Bronchial epithelial cell (primary cell): ENCODE data around the gene POU3F4. TPM values are rescaled to one million over a fixed set of nuclear protein-coding genes. Genes with fewer than 3 reads are reported as not detected.

Source experiments
- DNase-seq: peaks from one replicate; pipeline ENCODE4 v3.0.0-alpha.2; 2010; ENCODE audit warnings: low read depth
- FAIRE-seq: peaks from 2 replicates; lab custom pipeline; 2011; peaks lifted over from hg19 to GRCh38; lab: Jason Lieb, UNC
- H3K27me3 ChIP-seq: 2 replicates; pipeline ENCODE4 v1.5.1; 2011; ENCODE audit warnings: low read length; ENCODE audit not compliant: control insufficient read depth, insufficient read depth
- H3K36me3 ChIP-seq: 2 replicates; pipeline ENCODE4 v1.5.1; 2011; ENCODE audit warnings: low read length; ENCODE audit not compliant: control insufficient read depth, insufficient read depth
- H3K4me3 ChIP-seq: 2 replicates; pipeline ENCODE4 v1.5.1; 2011; ENCODE audit warnings: mild to moderate bottlenecking, low read depth, low read length, control low read depth
- total RNA-seq: library from RNA; depleted of rRNA; stranded (reverse); fragments of >200 nt; gene quantifications from 2 replicates; pipeline ENCODE4 v1.2.1, GENCODE V29; 2014
- TF ChIP-seq, protein P1 (sequence below): IDR thresholded peaks from 2 replicates; pipeline ENCODE4 v1.5.1; 2011; ENCODE audit warnings: mild to moderate bottlenecking, moderate library complexity, low read length, control low read depth, inconsistent platforms; ENCODE audit not compliant: insufficient read depth, severe bottlenecking

Gene POU3F4
- total RNA-seq, 1 donor from 2014 or later: not detected

DNA sequence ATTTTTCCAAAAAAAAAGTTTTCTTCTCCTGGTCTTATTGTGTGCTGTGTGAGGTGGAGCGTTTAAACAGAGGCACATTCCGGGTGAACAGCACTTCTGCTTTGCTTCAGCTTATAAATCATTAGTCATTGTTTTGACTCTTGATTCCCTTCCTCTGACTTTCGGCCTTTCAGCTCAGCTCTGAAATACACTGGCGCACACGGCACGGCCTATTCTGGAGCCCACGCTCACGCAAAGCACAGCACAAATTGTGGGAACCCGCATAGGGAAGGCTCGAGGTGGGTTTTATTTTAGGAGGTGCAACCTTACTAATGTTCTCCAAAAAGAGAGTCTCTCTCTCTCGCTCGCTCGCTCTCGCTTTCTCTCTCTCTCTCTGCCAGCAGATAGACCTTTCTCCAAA is 4.0 kb downstream of the POU3F4 start:
- peaks cover 11% of the 10 kb centered on the region for H3K27me3 ChIP-seq

DNA sequence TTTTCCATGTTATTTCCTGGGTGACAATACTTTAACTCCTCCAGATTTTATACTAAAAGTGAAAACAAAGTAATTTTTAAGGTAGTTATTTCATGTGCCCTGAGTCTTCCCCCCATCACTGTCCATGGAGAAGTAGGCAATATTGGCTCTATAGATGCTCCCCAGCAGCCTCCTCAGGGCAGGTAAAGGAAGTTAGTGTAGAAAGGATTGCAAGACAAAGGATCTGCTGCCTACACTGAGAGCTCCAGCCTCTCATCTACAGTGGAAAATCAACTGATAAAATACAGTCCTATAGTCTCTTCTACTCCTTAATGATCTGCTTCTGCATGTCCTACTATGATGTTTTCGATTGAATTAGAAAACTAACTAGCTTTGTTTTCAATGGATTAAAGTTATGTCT is 8.5 kb downstream of the POU3F4 start:
- no peaks in the 10 kb centered on the region for H3K27me3 ChIP-seq
- TF ChIP-seq, protein P1, sequence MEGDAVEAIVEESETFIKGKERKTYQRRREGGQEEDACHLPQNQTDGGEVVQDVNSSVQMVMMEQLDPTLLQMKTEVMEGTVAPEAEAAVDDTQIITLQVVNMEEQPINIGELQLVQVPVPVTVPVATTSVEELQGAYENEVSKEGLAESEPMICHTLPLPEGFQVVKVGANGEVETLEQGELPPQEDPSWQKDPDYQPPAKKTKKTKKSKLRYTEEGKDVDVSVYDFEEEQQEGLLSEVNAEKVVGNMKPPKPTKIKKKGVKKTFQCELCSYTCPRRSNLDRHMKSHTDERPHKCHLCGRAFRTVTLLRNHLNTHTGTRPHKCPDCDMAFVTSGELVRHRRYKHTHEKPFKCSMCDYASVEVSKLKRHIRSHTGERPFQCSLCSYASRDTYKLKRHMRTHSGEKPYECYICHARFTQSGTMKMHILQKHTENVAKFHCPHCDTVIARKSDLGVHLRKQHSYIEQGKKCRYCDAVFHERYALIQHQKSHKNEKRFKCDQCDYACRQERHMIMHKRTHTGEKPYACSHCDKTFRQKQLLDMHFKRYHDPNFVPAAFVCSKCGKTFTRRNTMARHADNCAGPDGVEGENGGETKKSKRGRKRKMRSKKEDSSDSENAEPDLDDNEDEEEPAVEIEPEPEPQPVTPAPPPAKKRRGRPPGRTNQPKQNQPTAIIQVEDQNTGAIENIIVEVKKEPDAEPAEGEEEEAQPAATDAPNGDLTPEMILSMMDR: no peak
- no peak for FAIRE-seq

More for the DNA sequence above, 4.0 kb downstream of the POU3F4 start:
- DNase-seq (no peak), FAIRE-seq (no peak)
- H3K4me3 ChIP-seq: no peak overlapping the region
- TF ChIP-seq, protein P1: no peak
- no peaks in the 10 kb centered on the region for H3K36me3 ChIP-seq

GRCh38 chrX:83521905-83522304 is 13.8 kb downstream of the POU3F4 start:
- Histone ChIP-seq H3K36me3 (no peaks in the 10 kb centered on the region), H3K27me3 (no peaks in the 10 kb centered on the region), H3K4me3 (no peak overlapping the region)
- DNase-seq (no peak), FAIRE-seq (no peak)
- TF ChIP-seq, protein P1: no peak

More for the DNA sequence above, 8.5 kb downstream of the POU3F4 start:
- DNase-seq: no peak
- H3K36me3 ChIP-seq: no peaks in the 10 kb centered on the region
- no peak overlapping the region for H3K4me3 ChIP-seq

DNA sequence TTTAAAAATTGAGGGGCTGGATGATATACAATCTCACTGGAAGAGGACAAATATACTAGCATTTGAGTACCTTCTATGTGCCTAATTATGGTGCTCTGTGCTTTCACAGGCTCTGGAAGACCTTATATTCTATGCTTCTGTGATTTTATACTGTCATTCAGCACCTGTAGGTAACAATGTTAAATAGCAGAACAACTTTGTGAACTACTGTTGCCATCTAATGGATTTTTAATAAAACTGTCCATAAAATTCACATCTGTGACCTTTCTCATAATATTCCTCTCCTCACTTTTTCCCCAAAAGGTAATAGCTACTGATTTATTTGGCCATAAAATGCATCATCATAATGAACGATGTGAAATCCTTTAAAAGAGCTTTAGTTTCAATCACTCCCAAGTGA is 21.9 kb downstream of the POU3F4 start:
- TF ChIP-seq, protein P1: no peak
- Histone ChIP-seq H3K36me3 (no peaks in the 10 kb centered on the region), H3K27me3 (no peaks in the 10 kb centered on the region), H3K4me3 (no peak overlapping the region)
- FAIRE-seq: no peak
- no peak for DNase-seq

DNA sequence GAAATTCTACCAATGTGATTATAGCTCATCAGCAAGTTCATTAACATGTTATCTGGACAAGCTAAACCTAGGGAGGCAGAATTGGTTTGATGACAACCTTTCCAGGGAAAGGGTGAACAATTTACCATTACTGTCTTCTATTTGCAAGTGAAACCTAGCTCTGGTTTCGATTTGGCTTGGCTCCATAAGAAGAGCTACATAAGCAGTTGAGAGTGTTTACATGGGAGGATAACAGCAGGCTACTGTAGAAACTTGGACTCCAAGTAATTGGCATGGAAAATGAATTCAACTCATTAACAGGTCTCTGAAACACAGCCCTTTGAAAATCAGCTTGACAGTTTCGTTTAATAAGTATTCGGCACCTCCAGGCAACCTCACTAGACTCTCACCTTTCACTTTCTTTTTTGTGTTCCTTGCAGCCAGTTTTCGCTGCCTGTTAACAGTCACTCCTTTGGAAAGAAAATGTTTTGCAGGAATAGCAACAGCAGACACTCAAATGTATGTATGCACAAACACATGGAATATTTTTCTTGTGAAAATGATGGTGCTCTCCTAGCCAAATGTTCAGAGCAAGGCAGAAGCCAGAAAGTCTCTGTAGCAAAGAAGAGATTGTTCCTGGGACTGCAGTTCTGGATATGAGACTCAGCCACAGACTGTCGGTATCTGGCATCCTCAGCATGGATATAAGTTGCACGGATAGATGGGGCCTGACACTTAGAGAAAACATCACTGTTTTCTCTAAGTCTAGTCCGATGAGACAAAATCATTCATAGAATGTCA is 27.5 kb downstream of the POU3F4 start:
- no peak for FAIRE-seq
- no peak overlapping the region for H3K4me3 ChIP-seq

More for the DNA sequence above, 27.5 kb downstream of the POU3F4 start:
- no peaks in the 10 kb centered on the region for H3K27me3 ChIP-seq
- DNase-seq: no peak
- TF ChIP-seq, protein P1: no peak
- no peaks in the 10 kb centered on the region for H3K36me3 ChIP-seq
